Osteoblast (primary cell): ENCODE data around the gene GATAD2A. TPM values are rescaled to one million over a fixed set of nuclear protein-coding genes. Genes with fewer than 3 reads are reported as not detected.

ENCODE experiments used
- DNase-seq: peaks from one replicate; pipeline ENCODE4 v3.0.0; 2011; ENCODE audit warnings: low spot score, mixed read lengths; ENCODE audit not compliant: insufficient read length; ENCODE audit errors: missing footprints
- H2AFZ ChIP-seq: 2 replicates; pipeline ENCODE4 v1.6.0; 2011; ENCODE audit warnings: mild to moderate bottlenecking, low read length
- H3K27ac ChIP-seq: 2 replicates; pipeline ENCODE4 v1.5.1; 2011; ENCODE audit warnings: mild to moderate bottlenecking, low read depth, low read length, moderate library complexity
- H3K27me3 ChIP-seq: 2 replicates; pipeline ENCODE4 v1.6.0; 2012; ENCODE audit warnings: mild to moderate bottlenecking, control low read depth, inconsistent platforms, low read length, moderate library complexity; ENCODE audit not compliant: insufficient read depth
- H3K36me3 ChIP-seq: 2 replicates; pipeline ENCODE4 v1.5.1; 2011; ENCODE audit warnings: mild to moderate bottlenecking, low read length, control low read depth, moderate library complexity; ENCODE audit not compliant: insufficient read depth
- H3K4me1 ChIP-seq: 2 replicates; pipeline ENCODE4 v1.5.1; 2011; ENCODE audit warnings: mild to moderate bottlenecking, low read length, control low read depth, moderate library complexity; ENCODE audit not compliant: insufficient read depth
- H3K4me2 ChIP-seq: 2 replicates; pipeline ENCODE4 v1.6.0; 2011; ENCODE audit warnings: mild to moderate bottlenecking, low read length; ENCODE audit not compliant: insufficient read depth
- H3K4me3 ChIP-seq: fragments of 200-600 bp; sonication (generic); 3 replicates; pipeline ENCODE4 v1.5.1; 2012; ENCODE audit warnings: mild to moderate bottlenecking, low read length, inconsistent platforms; ENCODE audit not compliant: insufficient read depth
- H3K79me2 ChIP-seq: 2 replicates; pipeline ENCODE4 v1.6.0; 2012; ENCODE audit warnings: mild to moderate bottlenecking, low read length, control low read depth, inconsistent platforms; ENCODE audit not compliant: insufficient read depth
- H3K9me3 ChIP-seq: 2 replicates; pipeline ENCODE4 v1.5.1; 2011; ENCODE audit warnings: low read depth, low read length, control low read depth
- H4K20me1 ChIP-seq: 2 replicates; pipeline ENCODE4 v1.6.0; 2012; ENCODE audit warnings: mild to moderate bottlenecking, low read length, control low read depth; ENCODE audit not compliant: insufficient read depth
- total RNA-seq: library from RNA; depleted of rRNA; stranded (reverse); fragments of >200 nt; gene quantifications from 2 replicates; pipeline ENCODE4 v1.2.3, GENCODE V29; 2012
- TF ChIP-seq, protein P1 (sequence below): IDR thresholded peaks from 2 replicates; pipeline ENCODE4 v1.5.1; 2011; ENCODE audit warnings: mild to moderate bottlenecking, low read depth, low read length, moderate library complexity; ENCODE audit errors: extremely low read depth

GATAD2A gene
- total RNA-seq, 1 donor = 48.9 TPM

DNA sequence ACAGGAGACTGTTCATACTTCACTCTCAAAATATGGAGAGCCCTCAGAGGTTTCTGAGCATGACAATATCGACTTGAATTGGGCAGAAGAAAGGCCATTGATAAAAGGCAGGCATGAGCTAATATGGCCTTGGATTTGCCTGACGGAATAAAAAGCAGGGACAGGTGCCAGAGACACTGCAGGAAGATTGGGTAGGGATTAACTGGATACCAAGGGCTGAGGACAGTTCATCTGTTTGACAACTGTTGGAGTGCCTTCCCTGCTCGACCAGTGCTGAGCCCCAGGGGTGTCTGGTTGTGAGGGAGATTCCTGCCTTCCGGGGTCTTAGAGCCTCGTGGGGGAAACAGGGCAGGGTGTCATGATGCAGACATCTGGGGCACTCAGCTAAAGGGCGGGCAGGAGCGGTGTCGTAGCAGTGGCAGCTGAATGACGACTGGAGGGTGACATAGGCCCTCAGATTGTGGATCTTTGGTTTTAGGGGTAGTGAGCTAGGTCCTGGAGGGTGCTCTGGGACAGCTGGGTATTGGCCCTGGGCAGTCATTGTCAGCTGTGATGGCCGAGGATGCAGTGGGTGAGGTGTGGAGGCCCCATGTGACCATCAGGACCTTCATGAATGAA lies 12.3 kb downstream of the GATAD2A start:
- DNase-seq = no peak
- Histone ChIP-seq H3K4me3 (no peak overlapping the region), H3K27ac (no peak overlapping the region), H3K27me3 (no peaks in the 10 kb centered on the region), H2AFZ (no peak overlapping the region), H3K4me2 (no peak overlapping the region), H3K36me3 (no peaks in the 10 kb centered on the region), H4K20me1 (peaks cover 73% of the 10 kb centered on the region), H3K4me1 (peaks cover 10% of the 10 kb centered on the region), H3K9me3 (no peaks in the 10 kb centered on the region), H3K79me2 (peaks cover 98% of the 10 kb centered on the region)
- TF ChIP-seq, protein P1, sequence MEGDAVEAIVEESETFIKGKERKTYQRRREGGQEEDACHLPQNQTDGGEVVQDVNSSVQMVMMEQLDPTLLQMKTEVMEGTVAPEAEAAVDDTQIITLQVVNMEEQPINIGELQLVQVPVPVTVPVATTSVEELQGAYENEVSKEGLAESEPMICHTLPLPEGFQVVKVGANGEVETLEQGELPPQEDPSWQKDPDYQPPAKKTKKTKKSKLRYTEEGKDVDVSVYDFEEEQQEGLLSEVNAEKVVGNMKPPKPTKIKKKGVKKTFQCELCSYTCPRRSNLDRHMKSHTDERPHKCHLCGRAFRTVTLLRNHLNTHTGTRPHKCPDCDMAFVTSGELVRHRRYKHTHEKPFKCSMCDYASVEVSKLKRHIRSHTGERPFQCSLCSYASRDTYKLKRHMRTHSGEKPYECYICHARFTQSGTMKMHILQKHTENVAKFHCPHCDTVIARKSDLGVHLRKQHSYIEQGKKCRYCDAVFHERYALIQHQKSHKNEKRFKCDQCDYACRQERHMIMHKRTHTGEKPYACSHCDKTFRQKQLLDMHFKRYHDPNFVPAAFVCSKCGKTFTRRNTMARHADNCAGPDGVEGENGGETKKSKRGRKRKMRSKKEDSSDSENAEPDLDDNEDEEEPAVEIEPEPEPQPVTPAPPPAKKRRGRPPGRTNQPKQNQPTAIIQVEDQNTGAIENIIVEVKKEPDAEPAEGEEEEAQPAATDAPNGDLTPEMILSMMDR = no peak

DNA sequence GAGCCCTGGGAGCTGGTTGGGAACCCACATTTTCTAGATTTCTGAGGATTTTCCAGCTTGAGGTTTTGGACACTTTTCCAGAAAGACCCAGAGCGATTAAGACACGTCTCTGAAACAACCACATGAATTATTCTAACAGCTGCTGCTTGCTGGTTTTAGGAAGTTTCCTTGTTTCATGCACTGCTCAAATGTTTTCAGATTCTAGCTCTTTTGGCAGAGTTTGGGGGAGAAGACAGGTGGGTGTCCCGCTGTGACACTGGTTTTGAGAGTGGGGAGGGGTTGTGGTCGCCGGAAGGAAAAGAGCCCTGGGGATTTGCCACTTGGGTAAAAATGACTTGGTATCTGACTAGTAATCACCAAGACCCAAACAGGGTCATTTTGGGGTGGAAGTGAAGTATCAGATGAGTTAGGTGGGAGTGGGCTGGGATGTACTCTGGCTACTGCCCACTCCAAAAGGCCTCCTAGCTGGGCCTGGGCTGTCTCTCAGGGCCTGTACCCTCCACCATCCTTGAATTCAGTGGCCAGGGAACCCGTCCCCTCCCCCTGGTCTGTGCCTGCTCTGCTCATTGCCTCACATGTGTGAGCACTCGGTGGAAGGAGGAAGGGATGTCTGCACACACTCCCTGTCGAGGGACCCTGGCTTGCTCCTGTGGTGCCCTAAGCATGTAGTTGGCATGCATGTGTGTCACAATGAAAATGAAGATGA lies 13.2 kb downstream of the GATAD2A start:
- Histone ChIP-seq H3K4me3 (no peak overlapping the region), H2AFZ (no peak overlapping the region), H3K4me1 (peaks cover 20% of the 10 kb centered on the region), H3K27ac (peak overlapping the region; percentile 43), H3K9me3 (no peaks in the 10 kb centered on the region), H3K27me3 (no peaks in the 10 kb centered on the region), H3K4me2 (peak overlapping the region; percentile 11), H3K79me2 (peaks cover 98% of the 10 kb centered on the region), H4K20me1 (peaks cover 72% of the 10 kb centered on the region), H3K36me3 (no peaks in the 10 kb centered on the region)
- no peak for DNase-seq
- TF ChIP-seq, protein P1 = no peak

DNA sequence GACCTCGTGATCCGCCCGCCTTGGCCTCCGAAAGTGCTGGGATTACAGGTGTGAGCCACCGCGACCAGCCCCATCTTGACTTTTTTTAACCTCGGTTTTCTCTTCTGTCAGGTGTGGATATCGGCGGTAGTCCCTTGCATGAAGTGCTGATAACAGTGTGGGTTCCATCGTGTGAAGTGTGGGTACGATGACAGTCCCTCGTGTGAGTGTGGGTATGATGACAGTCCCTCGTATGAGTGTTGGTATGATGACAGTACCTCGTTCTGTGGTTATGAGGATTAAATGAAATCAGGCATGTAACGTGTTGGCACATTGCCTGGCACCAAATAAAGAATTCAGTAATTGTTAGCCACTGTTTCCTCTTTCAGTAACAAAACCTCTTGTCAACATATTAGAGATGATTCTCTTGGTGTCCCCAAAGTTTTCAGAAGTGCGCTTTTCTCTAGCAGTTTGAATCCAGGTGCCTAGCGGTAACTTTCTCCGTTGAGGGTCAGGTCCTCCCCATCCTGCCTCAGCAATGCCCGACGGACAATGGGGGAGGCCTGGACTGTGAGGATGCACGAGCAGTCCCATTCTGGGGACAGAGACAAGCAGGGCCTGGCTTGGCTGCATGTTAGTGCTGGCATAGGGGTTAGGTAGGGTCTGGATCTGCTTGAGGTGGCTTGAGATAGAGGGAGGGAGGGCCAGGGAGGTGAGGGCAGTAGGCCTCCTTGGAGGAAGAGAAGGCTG lies 15.3 kb downstream of the GATAD2A start:
- Histone ChIP-seq H3K4me1 (peaks cover 24% of the 10 kb centered on the region), H3K27me3 (no peaks in the 10 kb centered on the region), H4K20me1 (peaks cover 69% of the 10 kb centered on the region), H3K4me2 (no peak overlapping the region), H3K79me2 (peaks cover 98% of the 10 kb centered on the region), H3K9me3 (no peaks in the 10 kb centered on the region), H3K27ac (peak overlapping the region; percentile 8), H3K4me3 (no peak overlapping the region), H2AFZ (no peak overlapping the region), H3K36me3 (no peaks in the 10 kb centered on the region)
- no peak for DNase-seq
- TF ChIP-seq, protein P1 = no peak

DNA sequence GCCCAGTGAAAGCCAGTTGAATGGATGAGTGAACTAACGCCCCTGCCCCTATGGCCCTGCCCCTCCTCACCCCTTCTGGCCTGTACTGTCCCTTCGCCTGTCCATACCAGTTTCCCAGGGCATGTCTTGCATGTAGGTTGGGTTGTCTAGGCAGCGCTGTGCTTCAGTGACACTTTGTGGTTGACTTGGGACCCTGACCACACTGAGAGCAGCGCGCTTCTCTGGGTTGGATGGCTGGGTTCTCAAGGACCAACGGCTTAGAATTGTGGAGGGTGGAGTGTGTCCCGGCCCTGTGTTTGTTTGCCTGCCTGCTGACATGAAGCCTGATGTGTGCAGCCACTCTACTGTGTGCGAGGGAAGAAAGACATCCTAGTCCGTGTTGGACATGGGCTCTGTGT lies 15.8 kb downstream of the GATAD2A start:
- TF ChIP-seq, protein P1 = no peak
- Histone ChIP-seq H2AFZ (no peak overlapping the region), H3K4me2 (no peak overlapping the region), H3K79me2 (peaks cover 98% of the 10 kb centered on the region), H3K27me3 (no peaks in the 10 kb centered on the region), H3K4me3 (no peak overlapping the region), H3K36me3 (no peaks in the 10 kb centered on the region), H4K20me1 (peaks cover 67% of the 10 kb centered on the region), H3K27ac (peak overlapping the region; percentile 8), H3K4me1 (peaks cover 24% of the 10 kb centered on the region), H3K9me3 (no peaks in the 10 kb centered on the region)
- no peak for DNase-seq
